HG03354 (cell line): ENCODE measurements around the gene RABEP2.
"Not testable (repeated sequence)": the region's sequence is repeated elsewhere in the genome, so short reads cannot be mapped to it uniquely, and the experiment has no call there.

Experiments
- ATAC-seq: cut with Tn5 transposase; IDR thresholded peaks from one replicate; pipeline ENCODE4 v1.9.1; 2021; ENCODE audit warnings: mild to moderate bottlenecking; ENCODE audit not compliant: unreplicated experiment, poor library complexity, severe bottlenecking

The RABEP2 gene

GRCh38 chr16:28905229-28905754, 19.7 kb downstream of the RABEP2 start:
- no peak for ATAC-seq

- no peak for ATAC-seq
These were observed 20.2 kb downstream of the RABEP2 start for GRCh38 chr16:28904828-28905227.

DNA sequence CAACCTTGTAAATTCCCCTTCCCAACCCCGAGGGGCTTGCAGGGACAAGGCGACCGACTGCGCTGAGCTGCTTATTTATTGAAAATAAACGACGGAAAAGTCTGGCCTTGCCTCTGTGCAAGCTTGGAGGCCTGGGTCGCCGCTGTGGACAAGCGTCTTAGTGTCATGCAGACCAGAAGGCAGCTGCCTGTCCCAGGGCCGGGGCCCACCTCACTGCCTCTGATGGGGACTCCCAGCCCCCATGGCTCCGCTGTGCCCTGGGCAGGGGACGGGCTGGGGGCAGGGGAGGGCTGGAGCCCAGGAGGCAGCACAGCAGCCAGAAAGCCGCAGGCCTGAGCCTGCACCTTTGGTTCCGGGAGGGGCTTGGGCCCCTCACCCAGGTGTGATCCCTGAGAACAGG, 20.7 kb downstream of the RABEP2 start:
- ATAC-seq: no peak

- ATAC-seq: no peak
These were observed 21.5 kb downstream of the RABEP2 start for GRCh38 chr16:28903344-28904042.

DNA sequence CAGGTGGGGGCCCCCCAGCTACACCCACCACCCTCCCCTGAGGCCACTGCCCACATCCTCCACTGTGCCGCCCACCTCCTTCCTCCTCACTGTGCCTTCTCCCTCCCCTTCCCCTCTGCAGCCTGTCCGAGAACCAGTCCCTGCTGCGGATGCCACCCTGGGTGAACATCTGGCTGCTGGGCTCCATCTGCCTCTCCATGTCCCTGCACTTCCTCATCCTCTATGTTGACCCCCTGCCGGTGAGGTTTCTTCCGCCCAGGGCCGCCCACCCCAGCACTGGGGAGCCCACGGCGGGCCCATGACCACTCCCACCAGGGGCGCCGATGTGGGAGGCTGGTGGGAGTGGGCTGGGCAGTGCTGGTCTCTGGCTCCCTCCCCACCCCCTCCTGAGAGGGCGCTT, 22.1 kb downstream of the RABEP2 start:
- no peak for ATAC-seq

DNA sequence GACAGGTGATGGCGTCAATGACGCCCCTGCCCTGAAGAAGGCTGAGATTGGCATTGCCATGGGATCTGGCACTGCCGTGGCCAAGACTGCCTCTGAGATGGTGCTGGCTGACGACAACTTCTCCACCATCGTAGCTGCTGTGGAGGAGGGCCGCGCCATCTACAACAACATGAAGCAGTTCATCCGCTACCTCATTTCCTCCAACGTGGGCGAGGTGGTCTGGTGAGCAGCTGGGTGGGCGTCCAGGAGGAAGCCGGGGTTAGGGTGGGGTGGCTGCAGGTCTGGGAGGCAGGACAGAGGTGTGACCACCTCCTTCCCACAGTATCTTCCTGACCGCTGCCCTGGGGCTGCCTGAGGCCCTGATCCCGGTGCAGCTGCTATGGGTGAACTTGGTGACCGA, 23.2 kb downstream of the RABEP2 start:
- no peak for ATAC-seq

GRCh38 chr16:28900601-28901000, 24.4 kb downstream of the RABEP2 start:
- ATAC-seq: no peak

DNA sequence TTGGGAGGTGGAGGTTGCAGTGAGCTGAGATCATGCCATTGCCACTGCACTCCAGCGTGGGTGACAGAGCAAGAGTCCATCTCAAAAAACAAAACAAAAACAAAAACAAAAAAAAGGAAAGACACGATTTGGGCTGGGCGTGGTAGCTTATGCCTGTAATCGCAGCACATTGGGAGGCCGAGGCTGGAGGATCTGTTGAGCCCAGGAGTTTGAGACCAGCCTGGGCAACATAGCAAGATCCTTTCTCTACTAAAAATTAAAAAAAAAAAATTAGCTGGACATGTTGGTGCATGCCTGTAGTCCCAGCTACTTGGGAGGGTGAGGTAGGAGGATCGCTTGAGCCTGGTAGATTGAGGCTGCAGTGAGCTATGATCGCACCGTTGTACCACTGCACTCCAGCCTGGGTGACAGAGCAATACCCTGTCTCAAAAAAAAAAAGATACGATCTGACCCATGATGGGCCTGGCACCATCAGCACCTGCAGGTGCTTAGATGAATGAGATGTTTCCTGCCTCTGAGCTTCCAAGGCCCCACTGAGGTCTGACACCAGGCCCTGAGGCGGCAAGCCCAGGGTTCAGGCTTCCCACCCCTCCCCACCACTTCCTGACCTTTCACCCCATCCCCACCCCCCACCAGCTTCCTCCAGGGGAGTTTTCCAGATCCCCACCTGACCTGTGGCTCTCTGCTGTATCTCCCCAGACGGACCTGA, 25.0 kb downstream of the RABEP2 start:
- no peak for ATAC-seq

- ATAC-seq: no peak
These were observed 26.1 kb downstream of the RABEP2 start for GRCh38 chr16:28898942-28899341.

DNA sequence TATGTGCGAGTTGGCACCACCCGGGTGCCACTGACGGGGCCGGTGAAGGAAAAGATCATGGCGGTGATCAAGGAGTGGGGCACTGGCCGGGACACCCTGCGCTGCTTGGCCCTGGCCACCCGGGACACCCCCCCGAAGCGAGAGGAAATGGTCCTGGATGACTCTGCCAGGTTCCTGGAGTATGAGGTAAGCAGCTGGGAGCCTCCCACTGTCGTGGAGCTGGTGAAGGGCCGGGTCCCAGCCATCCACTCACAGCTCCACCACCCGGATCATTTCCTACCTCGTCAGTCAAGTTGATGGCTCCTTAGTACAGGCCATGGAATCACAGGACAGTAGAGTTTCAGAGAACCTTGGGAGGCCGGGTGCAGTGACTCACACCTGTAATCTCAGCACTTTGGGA, 26.8 kb downstream of the RABEP2 start:
- ATAC-seq: no peak

- ATAC-seq: no peak
These were observed 27.2 kb downstream of the RABEP2 start for GRCh38 chr16:28897826-28898225.

DNA sequence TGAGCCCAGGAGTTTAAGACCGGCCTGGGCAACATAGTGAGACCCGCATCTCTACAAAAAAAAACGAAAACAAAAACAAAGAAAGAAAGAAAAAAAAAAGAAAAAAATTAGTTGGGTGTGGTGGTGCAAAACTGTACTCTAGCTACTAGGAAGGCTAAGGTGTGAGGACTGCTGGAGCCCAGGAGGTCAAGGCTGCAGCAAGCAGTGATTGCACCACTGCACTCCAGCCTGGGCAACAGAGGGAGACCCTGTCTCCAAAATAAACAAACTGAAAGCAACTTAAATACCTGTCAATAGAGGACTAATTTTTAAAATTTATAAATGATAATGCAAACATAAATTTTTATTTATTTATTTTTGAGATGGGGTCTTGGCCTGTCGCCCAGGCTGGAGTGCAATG, 29.4 kb downstream of the RABEP2 start:
- no peak for ATAC-seq

DNA sequence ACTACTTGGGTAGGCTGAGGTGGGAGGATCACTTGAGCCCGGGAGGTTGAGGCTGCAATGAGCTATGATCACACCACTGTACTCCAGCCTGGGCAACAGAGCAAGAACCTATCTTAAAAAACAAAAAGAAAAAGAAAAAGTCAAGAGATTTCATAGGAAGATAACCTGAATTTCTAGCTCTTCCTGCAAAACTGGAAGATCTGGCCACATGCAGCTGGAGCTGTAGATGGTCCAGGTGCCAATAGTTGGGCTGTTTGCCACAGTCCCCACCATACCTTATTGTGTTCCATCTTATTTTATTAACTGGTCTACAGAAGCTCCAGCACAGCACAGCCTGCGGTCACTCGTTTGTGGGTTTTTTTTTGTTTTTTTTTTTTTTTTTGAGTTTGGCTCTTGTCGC, 31.7 kb downstream of the RABEP2 start:
- no peak for ATAC-seq

DNA sequence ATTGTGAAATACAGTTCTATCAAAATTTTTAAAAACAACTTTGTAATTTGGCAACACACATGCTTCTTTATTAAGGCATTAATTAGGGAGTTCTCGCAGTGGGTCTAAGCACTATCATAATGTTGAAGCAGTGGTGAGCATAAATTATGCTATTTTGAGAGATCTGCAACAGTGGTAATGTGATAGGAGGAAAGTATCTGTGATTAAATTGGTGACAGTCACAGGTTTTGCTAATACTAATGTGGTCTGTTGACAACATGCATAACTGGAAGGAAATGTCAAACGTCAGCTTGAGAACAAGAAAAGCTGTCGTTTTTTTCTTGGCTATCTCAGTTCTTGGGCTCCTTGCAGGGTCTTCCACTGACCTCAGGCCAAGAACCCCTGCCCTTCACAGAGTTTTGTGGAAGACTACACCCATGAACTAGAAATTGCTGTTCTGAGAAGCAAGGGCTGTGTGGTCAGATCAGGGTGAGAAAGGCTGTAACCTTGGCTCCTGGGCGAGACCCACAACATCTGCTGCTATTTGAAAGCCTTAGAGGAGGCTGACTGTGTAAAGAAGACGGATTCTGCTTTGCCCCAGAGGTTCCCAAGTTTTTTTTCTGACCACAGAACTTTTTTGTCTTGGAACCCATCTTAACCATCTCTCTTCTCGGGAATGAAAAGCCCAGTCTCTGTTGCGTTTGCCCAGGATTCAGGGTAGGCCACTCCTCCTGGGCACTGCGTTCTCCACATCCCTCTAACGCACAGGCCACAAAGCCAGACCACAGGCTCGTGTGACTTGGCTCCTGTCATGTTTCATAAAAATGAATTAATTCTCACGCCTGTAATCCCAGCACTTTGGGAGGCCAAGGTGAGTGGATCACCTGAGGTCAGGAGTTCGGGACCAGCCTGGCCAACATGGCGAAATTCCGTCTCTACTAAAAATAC, 32.8 kb downstream of the RABEP2 start:
- no peak for ATAC-seq

DNA sequence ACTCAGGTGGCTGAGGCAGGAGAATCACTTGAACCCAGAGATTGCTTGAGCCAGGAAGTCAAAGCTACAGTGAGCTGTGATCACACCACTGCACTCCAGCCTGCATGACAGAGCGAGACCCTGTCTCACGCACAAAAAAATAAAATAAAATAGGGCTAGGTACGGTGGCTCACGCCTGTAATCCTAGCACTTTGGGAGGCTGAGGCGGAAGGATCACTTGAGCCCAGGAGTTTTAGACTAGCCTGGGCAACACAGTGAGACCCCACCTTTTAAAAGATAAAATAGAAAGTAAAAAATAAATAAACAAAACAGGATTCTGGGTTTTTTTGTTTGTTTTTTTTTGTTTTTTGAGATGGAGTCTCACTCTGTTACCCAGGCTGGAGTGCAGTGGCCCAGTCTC, 34.7 kb downstream of the RABEP2 start:
- not testable (repeated sequence) for ATAC-seq

DNA sequence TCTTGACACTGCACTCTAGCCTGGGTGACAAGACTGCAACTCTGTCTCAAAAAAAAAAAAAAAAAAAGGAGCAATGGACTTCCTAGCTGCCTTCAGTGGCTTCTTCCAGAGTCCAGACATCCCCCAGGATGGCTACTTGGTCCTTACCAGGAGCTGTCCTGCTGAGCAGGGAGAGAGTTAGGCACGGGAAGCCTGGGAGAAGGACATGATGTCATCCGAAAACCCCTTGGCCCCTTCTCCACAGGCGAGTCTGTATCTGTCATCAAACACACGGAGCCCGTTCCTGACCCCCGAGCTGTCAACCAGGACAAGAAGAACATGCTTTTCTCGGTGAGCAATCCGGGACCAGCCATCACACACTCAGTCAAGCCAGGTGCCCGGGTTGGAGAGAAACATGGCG, 38.1 kb downstream of the RABEP2 start:
- ATAC-seq: no peak

GRCh38 chr16:28884045-28884444, 41.0 kb downstream of the RABEP2 start:
- ATAC-seq: no peak

- ATAC-seq: no peak
These were observed 41.6 kb downstream of the RABEP2 start for GRCh38 chr16:28883221-28883996.

DNA sequence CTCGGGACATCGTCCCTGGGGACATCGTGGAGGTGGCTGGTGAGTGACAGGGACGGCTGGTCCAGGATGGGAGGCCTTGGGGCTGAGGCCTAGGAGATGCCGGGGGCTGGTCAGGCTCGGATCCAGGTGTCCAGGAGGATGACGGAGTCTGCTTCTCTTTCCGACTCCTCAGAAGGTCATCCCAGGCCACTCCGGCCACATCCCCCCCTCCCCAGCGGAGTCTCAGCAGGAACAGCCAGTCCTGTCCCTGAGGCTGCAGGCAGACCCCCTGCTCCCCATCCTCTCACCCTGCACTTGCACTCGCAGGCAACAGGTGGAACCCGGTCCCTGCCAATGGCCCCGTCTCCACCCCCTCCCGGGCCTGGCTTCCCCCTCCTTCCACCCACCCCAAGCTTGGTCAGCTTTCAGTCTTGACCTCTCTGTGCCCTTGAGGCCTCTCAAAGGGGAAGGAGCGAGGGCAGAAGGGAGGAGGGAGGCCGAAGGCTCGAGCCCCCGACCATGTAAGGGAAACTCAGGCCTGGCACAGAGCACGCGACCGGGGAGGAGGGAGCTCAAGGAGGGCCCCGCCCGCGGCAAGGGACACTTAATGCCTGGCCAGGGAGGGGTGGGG, 42.4 kb downstream of the RABEP2 start:
- no peak for ATAC-seq
